Suprapubic skin (tissue), 4 donors: Measurements from ENCODE around the gene NCKAP5.

Experiments used
- CTCF ChIP-seq, 2 donors: fragments of 200-600 bp in 1 of 2; fragments of 450-650 bp in 1 of 2; sonication (generic) in 1 of 2; IDR thresholded peaks; one replicate each; pipeline ENCODE4 v1.5.1; 2016 to 2019; ENCODE audit warnings: antibody characterized with exemption in 2 of 2, mild to moderate bottlenecking in 1 of 2, moderate library complexity in 1 of 2
- EP300 ChIP-seq: sonication (generic); formaldehyde crosslinking; IDR thresholded peaks from one replicate; pipeline ENCODE4 v1.6.1; 2017; ENCODE audit warnings: antibody characterized with exemption
- POLR2A ChIP-seq, 2 donors: fragments of 450-650 bp; IDR thresholded peaks; one replicate each; pipeline ENCODE4 v1.6.1; 2017; ENCODE audit warnings: antibody characterized with exemption in 2 of 2, mild to moderate bottlenecking in 2 of 2, moderate library complexity in 2 of 2
- POLR2AphosphoS5 ChIP-seq, 3 donors: sonication (generic); formaldehyde crosslinking; IDR thresholded peaks; one replicate each; pipeline ENCODE4 v1.6.1; 2017; ENCODE audit warnings: antibody characterized with exemption in 3 of 3

- TF ChIP-seq POLR2AphosphoS5 (IDR thresholded peaks at IDR 0.05) (no peak), CTCF (IDR thresholded peaks at IDR 0.05) (no peak), POLR2A (IDR thresholded peaks at IDR 0.05) (no peak), EP300 (no peak)
These were observed 111.3 kb downstream of the NCKAP5 start for GRCh38 chr2:133456971-133457370.
